ENCODE measurements around the gene RMP24.

Gene RMP24

DNA sequence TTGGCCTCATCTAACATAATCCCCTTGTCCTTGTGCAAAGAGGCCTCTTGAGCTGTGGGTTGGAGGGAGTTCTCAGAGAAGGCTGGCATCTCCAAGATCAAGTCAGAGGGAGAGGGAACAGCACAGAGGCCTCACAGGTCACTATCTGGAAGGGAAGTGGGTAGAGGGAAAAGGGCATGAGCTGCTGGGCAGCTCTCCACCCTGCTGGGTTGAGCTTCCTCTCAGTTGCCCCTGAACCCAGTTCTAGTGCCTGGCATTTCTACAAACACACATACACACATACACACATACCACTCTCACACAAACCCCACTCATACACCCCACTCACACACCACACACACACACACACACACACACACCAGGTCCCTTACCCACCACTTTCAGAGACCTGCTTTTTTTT, 30.3 kb upstream of the RMP24 start:
- TF ChIP-seq, protein P1, sequence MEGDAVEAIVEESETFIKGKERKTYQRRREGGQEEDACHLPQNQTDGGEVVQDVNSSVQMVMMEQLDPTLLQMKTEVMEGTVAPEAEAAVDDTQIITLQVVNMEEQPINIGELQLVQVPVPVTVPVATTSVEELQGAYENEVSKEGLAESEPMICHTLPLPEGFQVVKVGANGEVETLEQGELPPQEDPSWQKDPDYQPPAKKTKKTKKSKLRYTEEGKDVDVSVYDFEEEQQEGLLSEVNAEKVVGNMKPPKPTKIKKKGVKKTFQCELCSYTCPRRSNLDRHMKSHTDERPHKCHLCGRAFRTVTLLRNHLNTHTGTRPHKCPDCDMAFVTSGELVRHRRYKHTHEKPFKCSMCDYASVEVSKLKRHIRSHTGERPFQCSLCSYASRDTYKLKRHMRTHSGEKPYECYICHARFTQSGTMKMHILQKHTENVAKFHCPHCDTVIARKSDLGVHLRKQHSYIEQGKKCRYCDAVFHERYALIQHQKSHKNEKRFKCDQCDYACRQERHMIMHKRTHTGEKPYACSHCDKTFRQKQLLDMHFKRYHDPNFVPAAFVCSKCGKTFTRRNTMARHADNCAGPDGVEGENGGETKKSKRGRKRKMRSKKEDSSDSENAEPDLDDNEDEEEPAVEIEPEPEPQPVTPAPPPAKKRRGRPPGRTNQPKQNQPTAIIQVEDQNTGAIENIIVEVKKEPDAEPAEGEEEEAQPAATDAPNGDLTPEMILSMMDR (conservative IDR thresholded peaks at IDR 0.05): no peak
- Histone ChIP-seq H4K5ac (ENCODE audit: insufficient read length, low read depth, low read length) (no peak overlapping the region), H4K8ac (replicated peaks; ENCODE audit: insufficient read length, low read depth, low read length) (no peak overlapping the region), H2BK120ac (ENCODE audit: low read depth, low read length, poor library complexity, severe bottlenecking) (no peak overlapping the region), H3K79me2 (ENCODE audit: insufficient read depth, low read length) (no peaks in the 10 kb centered on the region), H3K27me3 (ENCODE audit: insufficient read depth, low read length) (no peaks in the 10 kb centered on the region), H3K4me2 (ENCODE audit: insufficient read depth, insufficient read length, low read length) (no peak overlapping the region), H2BK5ac (ENCODE audit: insufficient read length, low read length) (no peak overlapping the region), H3K9ac (ENCODE audit: extremely low read depth, insufficient read length, low read length) (no peak overlapping the region), H3K79me1 (ENCODE audit: insufficient read depth, low read depth, low read length, poor library complexity, severe bottlenecking) (peaks cover 3% of the 10 kb centered on the region), H3K27ac (ENCODE audit: insufficient read length, low read depth, low read length) (no peak overlapping the region), H3K23ac (ENCODE audit: insufficient read length, low read depth, low read length) (no peak overlapping the region), H2AK5ac (ENCODE audit: insufficient read length, low read length) (no peak overlapping the region), H4K91ac (ENCODE audit: insufficient read length, low read depth, low read length) (no peak overlapping the region), H2BK12ac (ENCODE audit: insufficient read length, low read depth, low read length) (no peak overlapping the region), H2AFZ (ENCODE audit: low read length) (no peak overlapping the region), H3K9me3 (ENCODE audit: control insufficient read depth, low read depth, low read length) (no peaks in the 10 kb centered on the region), H3K14ac (ENCODE audit: insufficient read depth, low read length) (no peak overlapping the region), H2BK20ac (ENCODE audit: low read depth, low read length, poor library complexity, severe bottlenecking) (no peak overlapping the region), H3T11ph (ENCODE audit: low read length) (no peak overlapping the region), H3K4me1 (ENCODE audit: insufficient read depth, low read length) (peaks cover 3% of the 10 kb centered on the region; the same call in 1 of the 2 replicates), H3K18ac (ENCODE audit: insufficient read length, low read depth, low read length) (no peak overlapping the region), H3K4ac (ENCODE audit: low read depth, low read length) (no peak overlapping the region), H3K23me2 (ENCODE audit: insufficient read length, low read depth, low read length, poor library complexity, severe bottlenecking) (no peaks in the 10 kb centered on the region), H3K56ac (ENCODE audit: insufficient read length, low read depth, low read length) (no peak overlapping the region), H4K20me1 (ENCODE audit: control insufficient read depth, insufficient read depth, insufficient read length) (no peaks in the 10 kb centered on the region), H2BK15ac (ENCODE audit: low read depth, low read length) (no peak overlapping the region)
- Mint-ChIP-seq H3K4me3 (no peak overlapping the region), H3K36me3 (ENCODE audit: insufficient read depth in 1 of 3, low read depth in 3 of 3) (peaks cover 14 to 56% (median 48%) of the 10 kb centered on the region in 3 experiments), H3K27ac (peak overlapping the region; percentile 19 to 76 (median 75); a peak in 5 of 7 replicates), H3K27me3 (ENCODE audit: low read depth) (no peaks in the 10 kb centered on the region), H3K4me1 (peaks cover 24% of the 10 kb centered on the region in 2 experiments), H3K9me3 (no peaks in the 10 kb centered on the region)
- no peak for DNase-seq

Measured in H9 (cell line).